ENCODE data around the gene DIRAS3. TPM values are rescaled to one million over a fixed set of nuclear protein-coding genes. Genes with fewer than 3 reads are reported as not detected.
"Not testable (repeated sequence)": the region's sequence is repeated elsewhere in the genome, so short reads cannot be mapped to it uniquely, and the experiment has no call there.

Gene DIRAS3, protein sequence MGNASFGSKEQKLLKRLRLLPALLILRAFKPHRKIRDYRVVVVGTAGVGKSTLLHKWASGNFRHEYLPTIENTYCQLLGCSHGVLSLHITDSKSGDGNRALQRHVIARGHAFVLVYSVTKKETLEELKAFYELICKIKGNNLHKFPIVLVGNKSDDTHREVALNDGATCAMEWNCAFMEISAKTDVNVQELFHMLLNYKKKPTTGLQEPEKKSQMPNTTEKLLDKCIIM
- total RNA-seq (2014; rRNA removed; shearing (Covaris generic)) = 0.06 and 1.5 TPM in 2 replicates

DNA sequence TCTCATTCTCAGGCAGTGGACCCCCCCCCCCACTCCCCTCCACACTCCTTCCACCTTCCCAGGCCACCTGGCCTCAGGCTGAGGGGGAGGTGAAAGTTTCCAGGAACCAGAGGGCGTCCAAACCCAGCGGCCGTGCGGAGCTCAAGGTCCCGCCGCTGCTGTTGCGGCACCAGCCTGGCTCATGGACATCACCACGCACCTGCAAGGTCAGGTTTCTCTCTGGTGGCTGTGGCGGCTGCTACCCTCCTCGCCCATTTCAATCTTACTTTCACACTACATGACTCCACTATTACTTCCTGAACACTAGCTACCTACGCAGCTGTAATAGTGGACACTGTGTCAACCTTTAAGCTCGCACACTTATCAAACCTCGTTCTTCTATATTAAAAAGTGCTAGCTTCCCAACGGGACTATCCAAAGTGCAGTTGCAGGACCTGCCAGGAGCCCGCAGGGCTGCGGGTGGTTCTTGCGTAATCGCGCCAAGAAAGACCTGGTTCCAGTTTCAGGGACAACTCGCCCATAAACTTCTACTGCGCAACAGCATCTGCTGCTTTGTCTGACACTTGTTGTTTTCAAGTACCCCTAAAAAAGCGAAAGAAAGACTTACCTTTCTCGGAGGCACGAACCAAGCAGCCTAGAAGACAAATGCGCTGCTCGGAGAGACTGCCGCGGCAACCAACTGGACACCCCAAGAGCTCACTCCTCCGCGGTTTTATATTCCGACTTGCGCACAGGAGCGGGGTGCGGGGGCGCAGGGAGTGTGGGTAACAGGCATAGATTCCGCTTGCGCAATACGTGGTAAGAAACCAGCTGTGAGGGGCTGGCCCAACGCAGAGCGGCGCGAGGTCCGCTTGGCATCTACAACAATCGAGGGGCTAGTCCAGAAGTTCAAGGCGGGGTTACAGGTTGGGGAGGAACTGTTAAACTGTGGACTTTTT lies at the start of gene DIRAS3:
Gene DIRAS3, minus strand, starts transcription at position 687 of the 938 bp plus-strand sequence. CDS start 3,330 bp downstream, outside the sequence.
- DNase-seq (ENCODE audit: low spot score) = no peak

DNA sequence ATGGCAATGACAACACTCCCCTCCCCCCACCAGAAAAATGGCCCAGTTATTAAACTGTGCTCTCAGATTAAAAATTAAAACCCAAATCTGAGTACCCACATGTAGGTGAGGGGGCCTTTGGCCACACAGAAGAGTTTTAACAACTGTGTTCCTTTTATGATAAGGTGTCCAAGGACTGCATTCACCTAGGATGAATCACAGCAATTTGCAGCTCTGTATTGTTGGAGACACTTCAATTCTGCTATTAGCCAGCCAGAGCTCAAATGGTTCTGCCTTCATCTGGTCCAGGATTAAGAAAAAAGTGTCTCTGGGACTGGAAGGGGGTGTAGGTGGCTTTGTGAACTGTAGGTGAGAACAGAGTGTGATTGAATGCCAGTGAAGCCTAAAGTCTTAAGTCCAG lies 43.3 kb upstream of the DIRAS3 start:
- DNase-seq (ENCODE audit: low spot score) = no peak

DNA sequence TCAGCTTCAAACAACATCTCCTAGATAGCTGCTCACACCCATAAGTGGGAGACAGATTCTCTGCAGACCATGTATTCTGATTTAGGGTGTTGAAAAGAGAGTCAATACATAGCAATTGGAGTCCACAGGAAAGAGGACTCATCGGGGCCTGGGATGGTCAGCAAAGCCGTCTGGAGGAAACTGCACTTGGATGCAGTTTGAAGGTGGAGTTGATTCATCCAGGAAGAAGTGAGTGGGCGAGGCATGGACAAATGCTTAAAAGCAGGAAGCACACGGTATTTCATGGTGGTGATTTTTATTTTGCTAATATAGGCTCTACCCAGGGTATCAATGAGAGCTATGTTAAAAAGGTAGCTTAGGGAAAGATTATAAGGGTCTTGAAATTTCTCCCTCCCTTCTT lies 36.8 kb upstream of the DIRAS3 start:
- DNase-seq (ENCODE audit: low spot score) = no peak

DNA sequence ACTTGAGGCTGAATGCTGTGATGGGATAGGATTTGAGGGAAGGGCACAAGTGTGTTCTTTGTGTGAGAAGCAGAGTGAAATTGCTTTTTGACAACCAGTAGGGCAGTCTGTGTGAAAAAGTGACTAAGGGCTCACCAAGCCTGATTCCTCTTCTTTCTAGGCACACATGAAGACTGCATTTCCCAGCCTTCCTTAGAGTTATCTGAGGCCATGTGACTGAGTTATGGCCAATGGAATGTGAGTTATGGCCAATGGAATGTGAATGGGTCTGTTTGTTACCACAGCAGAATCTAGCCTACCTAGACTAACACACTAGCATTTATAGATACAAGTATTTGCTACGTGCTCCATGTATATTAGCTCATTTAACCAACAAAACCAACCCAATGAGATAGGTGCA lies 35.3 kb upstream of the DIRAS3 start:
- DNase-seq (ENCODE audit: low spot score) = no peak

DNA sequence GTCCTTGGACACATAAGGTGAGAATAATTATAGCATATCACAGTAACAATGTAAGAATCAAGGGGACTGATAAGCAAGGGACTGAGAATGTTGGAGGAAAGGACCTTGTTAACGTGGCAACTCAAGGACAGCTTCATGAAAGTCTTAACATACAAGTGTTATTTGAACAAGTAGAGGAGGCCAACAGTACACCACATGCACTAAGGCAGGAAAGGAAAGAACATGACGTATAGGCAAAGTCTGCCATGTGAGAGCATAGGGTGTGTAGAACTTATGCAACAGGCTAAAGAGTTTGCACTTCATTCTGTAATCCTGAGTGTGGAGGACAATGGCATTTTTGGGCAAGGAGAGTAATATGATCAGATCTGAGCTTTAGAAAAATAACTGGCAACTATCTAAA lies 33.3 kb upstream of the DIRAS3 start:
- DNase-seq (ENCODE audit: low spot score) = no peak

DNA sequence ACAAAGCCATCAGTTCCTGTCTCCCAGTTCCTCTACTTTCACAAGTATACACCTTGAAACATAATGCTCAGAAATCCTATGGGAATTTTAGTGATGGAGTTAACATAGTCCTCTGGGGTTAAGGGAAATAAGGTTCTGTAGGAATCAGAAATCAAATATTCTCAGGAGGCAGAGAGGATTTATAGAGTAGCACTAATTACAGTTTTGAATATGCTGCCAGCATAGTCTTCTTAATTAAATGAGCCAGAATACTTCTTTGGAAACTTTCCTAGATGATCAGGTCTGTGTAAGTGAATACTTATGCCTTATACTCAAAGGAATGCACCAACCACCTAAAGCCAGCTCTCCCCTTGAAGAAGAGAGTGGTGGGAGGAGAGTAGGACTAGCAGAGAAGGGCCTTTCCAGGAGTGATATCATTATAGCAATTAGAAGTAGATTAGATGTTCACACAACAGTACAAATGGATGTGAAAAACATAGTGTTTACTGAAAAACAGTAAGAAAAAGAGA lies 31.4 kb upstream of the DIRAS3 start:
- no peak for DNase-seq (ENCODE audit: low spot score)

DNA sequence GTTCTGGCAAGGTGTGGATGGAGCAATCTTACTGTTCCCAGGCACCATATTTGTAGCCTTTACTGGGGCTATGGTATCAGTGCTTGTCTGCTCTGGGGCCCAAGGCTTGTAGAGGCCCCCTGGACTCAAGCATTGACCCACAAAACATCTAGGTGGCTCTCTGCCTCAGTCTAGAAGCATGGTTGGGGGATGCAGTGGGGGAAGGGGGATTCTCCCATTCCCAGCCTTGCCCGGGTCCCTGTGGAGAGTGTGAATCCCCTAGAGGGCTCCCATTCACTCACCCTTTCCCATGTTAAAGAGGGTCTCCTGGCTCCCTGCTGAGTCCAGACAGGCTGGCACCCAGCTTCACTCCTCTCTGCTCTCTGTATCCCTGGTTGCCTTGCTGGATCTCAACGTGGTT lies 28.2 kb upstream of the DIRAS3 start:
- no peak for DNase-seq (ENCODE audit: low spot score)

DNA sequence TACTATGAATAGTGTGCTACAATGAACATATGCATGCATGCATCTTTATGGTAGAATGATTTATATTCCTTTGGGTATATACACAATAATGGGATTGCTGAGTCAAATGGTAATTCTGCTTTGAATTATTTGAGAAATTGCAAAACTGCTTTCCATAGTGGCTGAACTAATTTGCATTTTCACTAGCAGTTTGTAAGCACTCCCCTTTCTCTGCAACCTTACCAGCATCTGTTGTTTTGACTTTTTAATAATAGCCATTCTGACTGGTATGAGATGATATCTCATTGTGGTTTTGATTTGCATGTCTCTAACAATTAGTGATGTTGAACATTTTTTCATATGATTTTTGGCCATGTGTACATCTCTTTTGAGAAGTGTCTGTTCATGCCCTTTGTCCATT lies 24.0 kb upstream of the DIRAS3 start:
- no peak for DNase-seq (ENCODE audit: low spot score)

DNA sequence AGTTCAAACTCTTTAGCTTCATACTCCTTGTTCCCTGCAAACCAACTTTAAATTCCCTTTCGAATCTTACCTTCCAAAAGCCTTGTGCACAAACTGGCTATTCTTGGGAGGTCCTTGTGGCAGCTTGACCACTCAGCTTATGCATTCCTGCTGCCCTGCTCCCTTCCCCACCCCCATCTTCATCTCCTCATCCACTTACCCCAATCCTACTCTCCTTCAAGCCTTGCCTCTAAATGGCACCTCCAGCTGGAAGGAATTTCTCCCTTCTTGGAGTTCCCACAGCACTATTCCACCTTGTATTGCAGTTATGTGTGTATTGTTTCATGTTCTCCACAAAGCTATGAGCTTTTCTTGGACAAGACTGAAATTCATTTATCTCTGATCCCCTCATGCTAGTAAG lies 15.3 kb upstream of the DIRAS3 start:
- DNase-seq (ENCODE audit: low spot score) = no peak

DNA sequence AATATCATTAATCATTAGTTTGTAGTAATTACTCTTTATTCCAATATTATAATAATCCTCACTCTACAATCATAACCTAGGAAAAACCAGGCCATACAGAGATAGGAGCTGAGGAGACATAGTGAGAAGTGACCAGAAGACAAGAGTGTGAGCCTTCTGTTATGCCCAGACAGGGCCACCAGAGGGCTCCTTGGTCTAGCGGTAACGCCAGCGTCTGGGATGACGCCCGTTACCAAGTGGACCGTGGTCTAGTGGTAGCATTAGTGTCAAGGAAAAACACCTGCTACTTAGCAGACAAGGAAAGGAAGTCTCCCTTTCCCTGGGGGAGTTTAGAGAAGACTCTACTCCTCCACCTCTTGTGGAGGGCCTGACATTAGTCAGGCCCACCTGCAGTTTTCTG lies 7.6 kb upstream of the DIRAS3 start:
- DNase-seq (ENCODE audit: low spot score) = not testable (repeated sequence)

DNA sequence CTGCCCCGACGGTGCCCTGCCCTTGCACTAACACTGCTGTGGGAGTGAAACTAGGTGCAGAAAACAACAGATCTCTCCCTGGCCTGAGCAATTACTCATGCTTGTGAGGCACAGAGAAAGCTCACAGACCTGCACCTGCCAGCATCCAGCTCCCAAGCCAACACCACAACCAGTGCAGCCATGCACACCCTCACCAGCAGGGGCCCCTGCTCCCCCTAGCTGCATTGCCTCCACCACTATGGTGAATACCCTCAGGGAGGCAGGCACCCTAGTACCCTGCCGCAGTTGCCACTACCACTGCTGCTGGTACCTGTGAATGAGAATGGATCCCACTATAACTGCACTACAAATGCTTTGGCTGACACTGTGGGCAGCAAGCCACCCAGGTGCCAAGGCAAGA lies 7.1 kb upstream of the DIRAS3 start:
- no peak for DNase-seq (ENCODE audit: low spot score)

DNA sequence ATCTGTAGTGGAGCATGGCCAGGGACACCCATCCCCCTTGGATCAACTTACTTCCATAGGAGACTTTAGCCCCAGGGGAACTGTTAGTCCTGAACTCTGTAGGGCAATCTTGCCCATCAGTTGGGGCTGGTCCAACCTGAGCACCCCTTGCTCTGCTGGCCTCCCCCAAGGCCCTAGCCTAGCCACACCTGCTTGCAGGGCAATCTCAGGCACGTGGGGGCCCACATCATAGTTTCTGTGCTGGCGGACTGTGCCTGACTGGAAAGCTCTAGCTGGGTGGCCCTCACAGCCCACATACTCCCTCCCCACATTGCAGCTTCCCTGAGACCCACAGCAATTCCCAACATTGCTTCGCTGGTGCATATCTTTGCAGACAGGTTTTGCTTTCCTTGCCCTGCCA lies 6.6 kb upstream of the DIRAS3 start:
- DNase-seq (ENCODE audit: low spot score) = no peak

DNA sequence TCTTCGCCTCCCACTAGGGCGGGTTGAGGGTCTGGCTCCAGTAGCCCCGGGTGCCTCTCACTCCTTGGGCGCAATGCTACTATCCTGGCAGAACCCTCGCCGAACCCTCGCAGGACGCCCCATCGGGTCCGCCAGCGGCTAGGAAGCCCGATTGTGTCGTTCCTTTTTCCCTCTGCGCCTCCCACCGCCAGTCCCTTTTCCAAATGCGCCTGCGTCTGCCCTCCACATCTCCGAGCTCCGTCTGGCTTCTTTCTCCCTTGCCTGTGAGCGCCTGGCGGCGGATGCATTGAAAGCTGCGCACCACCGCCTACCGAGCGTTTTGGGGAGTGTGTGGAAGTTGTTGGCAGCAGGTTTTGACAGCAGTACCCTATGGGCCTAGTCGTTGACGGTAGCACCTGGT lies 1.0 kb upstream of the DIRAS3 start:
- DNase-seq (ENCODE audit: low spot score) = no peak

DNA sequence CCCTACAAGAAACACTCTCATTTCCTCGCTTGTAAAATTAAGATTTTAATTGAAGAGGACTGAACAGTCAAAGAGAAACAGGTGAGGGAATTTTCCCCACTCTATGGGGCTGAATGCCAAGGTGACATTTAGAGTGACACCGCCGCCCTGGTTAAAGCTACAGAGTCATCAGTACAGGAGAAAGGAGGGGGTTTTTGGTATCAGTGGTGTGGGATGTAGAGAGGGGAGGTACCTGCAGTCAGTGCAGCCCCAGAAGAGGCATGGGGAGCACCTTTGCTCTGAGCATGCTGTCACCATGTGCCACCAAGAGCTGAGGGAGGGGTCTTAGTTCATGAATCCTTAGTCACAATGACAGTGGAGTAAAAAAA lies 2.8 kb downstream of the DIRAS3 start:
- no peak for DNase-seq (ENCODE audit: low spot score)

DNA sequence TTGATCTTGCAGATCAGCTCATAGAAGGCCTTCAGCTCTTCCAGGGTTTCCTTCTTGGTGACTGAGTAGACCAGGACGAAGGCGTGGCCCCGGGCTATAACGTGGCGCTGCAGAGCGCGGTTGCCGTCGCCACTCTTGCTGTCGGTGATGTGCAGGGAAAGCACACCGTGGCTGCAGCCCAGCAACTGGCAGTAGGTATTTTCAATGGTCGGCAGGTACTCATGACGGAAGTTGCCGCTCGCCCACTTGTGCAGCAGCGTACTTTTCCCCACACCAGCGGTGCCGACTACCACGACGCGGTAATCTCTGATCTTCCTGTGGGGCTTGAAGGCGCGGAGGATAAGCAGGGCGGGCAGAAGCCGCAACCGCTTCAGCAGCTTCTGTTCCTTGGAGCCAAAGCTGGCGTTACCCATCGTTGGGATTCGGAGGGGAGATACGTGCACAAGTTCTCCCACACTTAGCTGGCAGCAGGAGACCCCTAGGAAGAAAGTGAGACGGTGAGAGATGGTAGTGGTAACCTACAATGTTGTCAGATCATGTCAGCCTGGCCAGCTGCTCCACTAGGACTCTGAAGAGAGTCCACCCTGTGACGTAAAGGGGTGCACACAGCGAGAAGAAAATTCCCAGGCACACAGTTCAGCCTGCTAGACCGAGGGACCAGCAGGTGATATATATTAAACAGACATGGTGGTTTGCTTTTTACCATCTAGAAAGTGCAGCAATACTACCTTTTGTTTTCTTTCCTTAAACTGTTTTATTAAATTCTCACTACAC lies 3.4 kb downstream of the DIRAS3 start:
- DNase-seq (ENCODE audit: low spot score) = no peak

DNA sequence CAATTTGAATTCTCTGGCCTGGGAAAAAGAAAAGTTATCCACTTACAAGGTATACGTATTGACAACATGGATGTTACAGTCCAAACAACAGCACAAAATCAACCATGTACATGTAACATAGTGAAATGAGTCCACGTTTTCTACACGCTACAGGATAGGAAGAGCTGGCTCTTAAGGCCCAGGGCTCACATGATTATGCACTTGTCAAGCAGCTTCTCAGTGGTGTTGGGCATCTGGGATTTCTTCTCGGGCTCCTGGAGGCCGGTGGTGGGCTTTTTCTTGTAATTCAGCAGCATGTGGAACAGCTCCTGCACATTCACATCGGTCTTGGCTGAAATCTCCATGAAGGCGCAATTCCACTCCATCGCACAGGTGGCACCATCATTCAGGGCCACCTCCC lies 4.0 kb downstream of the DIRAS3 start:
- no peak for DNase-seq (ENCODE audit: low spot score)

DNA sequence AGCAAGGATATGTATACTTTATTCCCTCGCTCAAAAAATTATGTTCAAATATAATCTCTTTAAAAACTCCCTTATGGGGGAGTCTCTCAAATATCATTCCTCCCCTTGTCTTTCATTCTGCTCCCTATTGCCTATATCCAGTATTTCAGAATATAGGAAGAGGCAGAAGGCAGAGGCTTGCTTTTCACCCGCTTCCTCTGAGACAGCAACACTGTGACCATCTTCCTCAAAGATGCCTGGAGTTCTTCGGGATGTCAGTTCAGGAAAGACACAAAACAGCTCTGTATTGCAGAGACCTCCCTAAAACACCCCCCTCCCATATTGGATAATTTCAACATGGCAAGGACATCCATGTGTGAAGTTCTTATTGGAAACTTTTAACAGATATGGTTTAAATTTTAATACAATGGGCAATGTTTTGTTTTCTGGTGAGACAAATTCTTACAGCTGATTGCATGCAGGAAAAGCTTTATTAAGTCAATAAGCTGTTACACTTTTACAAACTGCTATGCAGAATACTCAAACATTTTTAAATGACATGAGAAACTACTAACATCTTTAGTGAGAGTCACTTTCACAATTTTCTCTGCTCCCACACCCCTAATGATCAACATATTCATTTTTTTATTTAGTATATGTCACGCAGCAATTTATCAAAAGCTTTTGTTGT lies 4.8 kb downstream of the DIRAS3 start:
- no peak for DNase-seq (ENCODE audit: low spot score)

DNA sequence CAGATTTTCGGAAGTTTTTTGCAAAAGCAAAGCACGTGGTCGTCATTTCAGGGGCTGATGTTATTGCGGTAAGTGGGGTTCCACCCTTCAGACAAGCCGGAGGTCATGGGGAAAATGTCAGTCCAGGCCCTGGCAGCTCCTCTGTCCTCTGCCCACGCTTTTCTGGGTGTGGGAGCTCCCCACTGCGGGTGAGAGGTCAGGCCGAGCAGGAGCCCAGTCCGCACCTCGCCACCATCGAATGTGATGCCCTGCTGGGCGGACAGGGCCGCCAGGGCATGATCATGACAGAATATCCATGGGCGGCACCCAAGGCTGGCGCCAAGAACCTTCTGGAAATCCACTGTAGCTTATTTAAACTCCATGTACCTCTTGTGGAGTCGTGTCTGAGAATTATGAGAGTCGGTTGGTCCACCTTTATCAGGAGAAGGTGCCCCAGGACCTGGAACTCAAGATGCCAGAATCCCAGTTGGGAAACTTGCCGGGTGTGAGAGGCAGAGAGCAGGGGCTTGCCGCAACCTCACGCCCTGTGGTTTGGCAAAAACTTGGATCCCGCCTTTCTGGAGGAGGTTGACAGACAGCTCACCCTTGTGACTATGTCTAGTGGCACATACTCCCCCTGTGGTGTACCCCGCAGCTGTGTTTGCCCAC lies 6.9 kb downstream of the DIRAS3 start:
- no peak for DNase-seq (ENCODE audit: low spot score)

DNA sequence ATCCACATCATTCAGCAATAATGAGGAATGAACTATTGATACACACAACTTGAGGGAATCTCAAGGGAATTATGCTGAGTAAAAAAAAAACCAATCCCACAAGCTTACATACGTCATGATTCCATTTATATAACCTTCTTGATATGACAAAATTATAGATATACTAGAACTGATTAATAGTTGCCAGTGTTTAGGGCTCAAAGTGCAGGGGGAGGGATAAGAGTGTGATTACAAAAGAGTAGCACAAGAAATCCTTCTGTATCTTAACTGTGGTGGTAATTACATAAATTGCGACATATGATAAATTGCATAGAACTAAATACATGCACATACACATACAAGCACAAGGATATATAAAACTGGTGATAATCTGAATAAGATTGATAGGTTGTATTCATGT lies 13.5 kb downstream of the DIRAS3 start:
- no peak for DNase-seq (ENCODE audit: low spot score)

DNA sequence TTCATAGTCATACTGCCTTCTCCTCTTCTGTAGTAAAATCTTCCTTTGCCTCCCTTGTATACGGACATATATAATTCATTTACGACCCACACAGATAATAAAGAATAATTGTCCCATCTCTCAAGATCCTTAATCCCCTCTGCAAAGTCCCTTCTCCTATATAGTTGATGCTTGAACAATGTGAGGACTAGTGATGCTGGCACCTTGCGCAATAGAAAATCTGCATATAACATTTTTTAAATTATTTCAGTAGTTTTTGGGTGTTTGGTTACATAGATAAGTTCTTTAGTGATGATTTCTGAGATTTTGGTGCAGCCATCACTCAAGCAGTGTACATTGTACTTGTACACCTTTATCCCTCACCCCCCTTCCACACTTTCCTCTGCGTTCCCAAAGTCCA lies 21.0 kb downstream of the DIRAS3 start:
- DNase-seq (ENCODE audit: low spot score) = no peak

DNA sequence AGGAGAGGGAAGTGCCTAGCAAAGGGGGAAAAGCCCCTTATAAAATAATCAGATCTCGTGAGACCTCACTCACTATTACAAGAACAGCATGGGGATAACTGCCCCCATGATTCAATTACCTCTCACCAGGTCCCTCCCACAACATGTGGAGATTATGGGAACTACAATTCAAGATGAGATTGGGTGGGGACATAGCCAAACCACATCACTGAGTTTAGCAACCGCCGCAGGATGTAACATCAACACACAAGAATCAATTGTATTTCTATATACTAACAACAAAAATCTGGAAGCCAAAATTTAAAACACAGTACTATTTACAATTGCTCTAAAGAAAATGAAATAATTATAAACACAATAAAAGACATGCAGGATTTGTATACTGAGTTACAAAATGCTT lies 21.9 kb downstream of the DIRAS3 start:
- no peak for DNase-seq (ENCODE audit: low spot score)
